T-helper 17 cell (primary cell): ENCODE data around the gene PAQR5. TPM values are rescaled to one million over a fixed set of nuclear protein-coding genes. Genes with fewer than 3 reads are reported as not detected.
"Not testable (repeated sequence)": the region's sequence is repeated elsewhere in the genome, so short reads cannot be mapped to it uniquely, and the experiment has no call there.

ENCODE experiments used
- ATAC-seq: fragments of 150-1000 bp; cut with Tn5 transposase; 2 replicates; pipeline ENCODE4 v1.10.0; 2021; ENCODE audit warnings: mild to moderate bottlenecking, moderate library complexity
- DNase-seq, 3 donors: peaks; one replicate each; pipeline versions ENCODE4 v3.0.0 to v3.0.0-alpha.2; 2020 to 2021
- H3K9me3 ChIP-seq: one replicate; pipeline ENCODE4 v1.7.0; 2013; ENCODE audit warnings: low read length, mild to moderate bottlenecking; ENCODE audit not compliant: control insufficient read depth, poor library complexity, severe bottlenecking
- H3K27ac Mint-ChIP-seq: one replicate; pipeline ENCODE4 v1.8.0; 2022; ENCODE audit warnings: mild to moderate bottlenecking, moderate library complexity, mixed read lengths
- H3K27me3 Mint-ChIP-seq: one replicate; pipeline ENCODE4 v1.8.0; 2022; ENCODE audit warnings: mixed read lengths
- H3K36me3 Mint-ChIP-seq: one replicate; pipeline ENCODE4 v1.8.0; 2022; ENCODE audit warnings: low read depth, mixed read lengths
- H3K4me1 Mint-ChIP-seq: one replicate; pipeline ENCODE4 v1.8.0; 2022; ENCODE audit warnings: mild to moderate bottlenecking, mixed read lengths
- H3K4me3 Mint-ChIP-seq: one replicate; pipeline ENCODE4 v1.8.0; 2022; ENCODE audit warnings: mild to moderate bottlenecking, moderate library complexity, mixed read lengths
- total RNA-seq, 4 donors: library from RNA in 2 of 4; stranded (reverse) in 2 of 4; gene quantifications; one replicate each; pipeline ENCODE4 v1.2.3 and lab custom pipeline; 2022 to 2026

Gene PAQR5
- total RNA-seq, 2 donors from 2014 or later = not detected

DNA sequence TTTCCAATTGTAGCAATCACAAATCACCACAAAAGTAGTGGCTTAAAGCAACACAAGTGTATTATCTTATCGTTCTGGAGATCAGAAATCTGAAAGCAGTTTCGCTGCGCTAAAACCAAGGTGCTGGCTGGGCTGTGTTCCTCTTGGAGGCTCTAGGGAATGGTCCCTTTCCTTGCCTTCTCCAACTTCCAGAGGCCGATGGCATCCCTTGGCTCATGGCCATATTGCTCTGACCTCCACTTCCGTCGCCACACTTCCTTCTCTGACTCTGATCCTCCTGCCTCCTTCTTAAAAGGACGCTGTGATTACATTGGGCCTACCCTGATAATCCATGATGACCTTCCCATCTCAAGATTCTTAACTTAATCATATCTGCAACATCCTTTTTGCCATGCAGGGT lies 10.7 kb upstream of the PAQR5 start:
- H3K9me3 ChIP-seq = no peaks in the 10 kb centered on the region
- ATAC-seq = no peak
- no peak for DNase-seq
- Mint-ChIP-seq H3K27me3 (peaks cover 17% of the 10 kb centered on the region), H3K4me3 (no peak overlapping the region), H3K4me1 (no peaks in the 10 kb centered on the region), H3K36me3 (no peaks in the 10 kb centered on the region), H3K27ac (no peak overlapping the region)

DNA sequence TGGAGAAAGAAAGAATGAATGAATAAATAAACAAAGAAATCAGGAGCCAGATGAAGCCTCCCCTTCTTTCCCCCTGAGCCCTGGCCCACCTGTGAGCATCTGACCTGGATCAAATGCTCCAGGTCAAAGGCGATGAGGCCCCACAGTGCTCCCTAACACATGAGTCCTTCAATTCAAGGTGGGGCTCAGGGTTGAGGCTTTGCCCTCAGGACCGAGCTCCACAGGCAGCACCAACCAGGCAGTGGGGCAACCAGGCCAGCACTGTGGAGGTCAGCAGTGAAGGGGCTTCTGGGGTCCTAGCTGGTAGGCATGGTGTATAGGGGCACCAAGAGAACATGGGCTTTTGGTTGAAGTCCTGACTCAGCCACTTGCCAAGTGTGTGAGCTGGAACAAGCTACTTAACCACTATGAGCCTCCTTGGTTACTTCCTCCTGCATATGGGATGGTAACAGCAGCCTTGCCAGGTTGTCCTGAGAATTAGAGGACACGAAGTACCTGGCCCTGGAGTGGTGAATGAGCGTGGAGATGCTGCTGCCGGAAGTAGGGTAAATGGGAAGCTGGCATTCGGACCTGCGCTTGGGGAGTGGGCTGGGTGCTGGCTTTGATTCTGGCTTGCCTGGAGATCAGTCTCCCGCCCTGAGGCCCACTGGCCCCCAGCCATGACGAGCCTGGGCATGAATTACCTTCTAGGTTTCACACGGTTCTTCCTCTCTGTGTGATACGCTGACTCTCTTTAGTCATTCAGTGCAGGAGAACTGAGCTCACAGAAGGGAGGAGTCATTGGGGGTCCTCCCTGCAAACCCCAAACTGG lies 10.0 kb upstream of the PAQR5 start:
- Mint-ChIP-seq H3K4me1 (no peaks in the 10 kb centered on the region), H3K4me3 (no peak overlapping the region), H3K36me3 (no peaks in the 10 kb centered on the region), H3K27me3 (peaks cover 14% of the 10 kb centered on the region), H3K27ac (no peak overlapping the region)
- no peaks in the 10 kb centered on the region for H3K9me3 ChIP-seq
- no peak for ATAC-seq
- DNase-seq = no peak

DNA sequence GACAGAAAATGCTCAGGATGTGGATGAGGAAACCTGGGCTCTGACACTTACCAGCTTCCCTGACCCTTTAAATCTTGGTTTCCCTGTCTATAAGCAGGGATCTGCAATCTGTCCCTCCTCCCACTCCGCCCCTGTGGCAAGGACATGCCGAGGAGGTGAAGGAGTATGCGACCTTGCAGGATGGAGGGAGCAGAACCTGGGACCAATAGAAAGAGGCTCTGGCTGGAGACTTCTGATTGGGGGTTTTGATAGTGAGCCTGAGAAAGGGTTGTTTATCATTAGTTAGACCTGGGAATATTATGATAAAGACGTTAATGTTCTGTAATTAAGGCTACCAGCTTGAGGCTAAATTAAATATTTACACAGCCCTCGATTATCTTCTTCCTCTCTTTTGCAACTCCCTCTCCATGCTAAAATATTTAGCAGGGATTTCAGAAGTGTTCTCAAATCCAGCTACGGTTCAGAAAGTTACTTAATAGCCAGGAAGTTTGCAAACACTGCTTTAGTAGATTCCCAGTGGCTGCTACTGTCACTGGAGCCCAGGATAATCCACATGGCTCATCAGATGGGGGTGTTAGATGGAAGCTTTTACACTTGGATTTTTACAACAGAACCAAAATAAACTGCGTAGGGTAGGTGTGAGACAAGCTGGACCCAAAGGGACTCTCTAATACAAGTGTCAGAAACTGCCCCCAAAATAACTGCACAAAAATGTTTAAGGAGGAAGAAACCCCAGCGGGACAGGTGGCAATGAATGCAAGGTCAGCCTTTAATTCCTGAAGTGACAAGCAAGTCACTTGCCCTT lies 9.2 kb upstream of the PAQR5 start:
- Mint-ChIP-seq H3K27me3 (peaks cover 14% of the 10 kb centered on the region), H3K4me1 (no peaks in the 10 kb centered on the region), H3K36me3 (no peaks in the 10 kb centered on the region), H3K4me3 (no peak overlapping the region), H3K27ac (no peak overlapping the region)
- ATAC-seq (no peak), DNase-seq (no peak)
- no peaks in the 10 kb centered on the region for H3K9me3 ChIP-seq

GRCh38 chr15:69290346-69291164 lies 8.2 kb upstream of the PAQR5 start:
- Mint-ChIP-seq H3K4me3 (no peak overlapping the region), H3K36me3 (no peaks in the 10 kb centered on the region), H3K27me3 (peaks cover 25% of the 10 kb centered on the region), H3K27ac (no peak overlapping the region), H3K4me1 (no peaks in the 10 kb centered on the region)
- ATAC-seq = no peak
- DNase-seq = no peak
- H3K9me3 ChIP-seq = no peaks in the 10 kb centered on the region

DNA sequence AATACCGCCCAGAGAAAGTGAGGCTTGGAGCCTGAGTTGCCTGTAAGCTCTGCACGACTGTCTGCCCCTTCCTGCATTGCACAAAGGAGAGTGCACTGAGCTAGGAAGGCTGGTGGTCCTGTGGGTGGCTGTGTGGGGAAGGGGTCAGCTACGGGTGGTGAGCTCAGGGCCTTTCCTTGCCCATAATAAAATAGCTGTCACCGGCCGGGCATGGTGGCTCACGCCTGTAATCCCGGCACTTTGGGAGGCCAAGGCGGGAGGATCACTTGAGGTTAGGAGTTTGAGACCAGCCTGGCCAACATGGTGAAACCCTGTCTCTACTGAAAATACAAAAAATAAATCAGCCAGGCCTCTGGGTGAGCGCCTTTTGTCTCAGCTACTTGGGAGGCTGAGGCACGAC lies 7.1 kb upstream of the PAQR5 start:
- not testable (repeated sequence) for H3K36me3 Mint-ChIP-seq, ATAC-seq, DNase-seq, H3K4me1 Mint-ChIP-seq, H3K27ac Mint-ChIP-seq, H3K4me3 Mint-ChIP-seq, H3K9me3 ChIP-seq
- peaks cover 36% of the 10 kb centered on the region for H3K27me3 Mint-ChIP-seq

DNA sequence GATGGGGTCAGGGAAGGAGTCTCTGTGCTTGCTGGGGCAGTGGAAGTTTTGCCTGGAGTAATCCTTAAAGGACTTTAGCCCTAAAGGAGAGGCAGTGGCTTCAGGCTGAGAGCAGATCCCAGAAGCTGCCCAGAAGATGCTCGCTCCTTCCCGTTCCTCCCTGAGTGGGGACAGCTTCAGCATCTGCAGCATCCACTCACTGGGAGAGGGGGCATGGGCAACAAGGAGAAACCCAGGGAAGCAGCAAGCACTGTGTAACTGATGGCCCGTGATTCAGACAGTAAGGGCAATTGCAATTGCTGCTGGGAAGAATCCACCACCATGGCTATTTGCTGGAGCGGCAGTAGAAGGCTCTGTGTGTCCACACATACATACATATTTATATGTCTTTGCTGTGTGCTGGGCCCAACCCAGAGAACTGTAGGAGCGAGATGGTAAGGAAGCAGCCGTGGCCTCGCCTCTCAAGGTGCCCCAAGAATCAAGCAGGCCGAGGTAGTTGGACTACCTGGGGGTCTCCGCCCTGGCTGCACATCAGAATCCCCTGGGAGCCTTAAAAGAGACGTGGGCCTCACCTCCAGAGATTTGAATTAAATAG lies 5.8 kb upstream of the PAQR5 start:
- no peak overlapping the region for H3K27ac Mint-ChIP-seq
- peaks cover 48% of the 10 kb centered on the region for H3K27me3 Mint-ChIP-seq
- no peaks in the 10 kb centered on the region for H3K9me3 ChIP-seq
- H3K4me1 Mint-ChIP-seq = no peaks in the 10 kb centered on the region
- DNase-seq = no peak
- H3K4me3 Mint-ChIP-seq = no peak overlapping the region
- H3K36me3 Mint-ChIP-seq = peaks cover 3% of the 10 kb centered on the region
- ATAC-seq = no peak

DNA sequence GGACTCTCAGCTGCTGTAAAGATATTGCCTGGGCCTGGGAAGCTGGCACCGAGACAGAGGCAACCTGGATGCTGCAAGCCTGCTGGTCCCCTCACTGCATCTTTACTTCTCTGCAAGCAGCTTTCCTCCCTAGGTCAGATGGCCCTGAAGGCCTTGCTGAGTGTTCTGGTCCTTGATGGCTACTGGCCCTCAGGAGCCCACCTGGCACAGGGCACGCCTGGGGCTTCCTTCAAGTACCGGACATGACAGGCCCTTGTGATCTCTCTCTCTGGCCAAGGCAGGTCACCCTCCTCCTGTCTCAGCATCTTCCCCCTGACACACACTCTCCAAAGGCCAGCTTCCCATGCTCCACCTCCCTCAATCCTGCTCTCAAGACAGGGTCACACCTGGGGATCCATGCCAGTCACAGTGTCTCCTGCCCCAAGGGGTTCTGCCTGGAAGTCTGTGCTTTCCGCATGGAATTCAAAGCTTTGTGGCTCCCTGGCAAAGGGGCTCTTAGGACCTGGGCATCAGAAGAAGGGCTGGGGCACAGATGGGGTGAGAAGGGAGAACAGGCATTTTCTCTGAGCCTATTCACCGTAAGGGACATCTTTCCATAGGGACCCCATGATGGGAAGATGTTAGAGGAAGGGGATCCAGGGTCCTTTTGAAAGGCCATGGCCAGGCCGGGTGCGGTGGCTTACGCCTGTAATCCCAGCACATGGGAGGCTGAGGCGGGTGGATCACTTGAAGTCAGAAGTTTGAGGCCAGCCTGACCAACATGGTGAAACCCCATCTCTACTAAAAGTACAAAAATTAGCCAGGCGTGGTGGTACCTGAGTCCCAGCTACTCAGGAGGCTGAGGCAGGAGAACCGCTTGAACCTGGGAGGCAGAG lies 4.7 kb upstream of the PAQR5 start:
- peaks cover 54% of the 10 kb centered on the region for H3K27me3 Mint-ChIP-seq
- DNase-seq (no peak), ATAC-seq (no peak)
- H3K36me3 Mint-ChIP-seq = peaks cover 3% of the 10 kb centered on the region
- no peak overlapping the region for H3K4me3 Mint-ChIP-seq
- H3K27ac Mint-ChIP-seq = no peak overlapping the region
- H3K9me3 ChIP-seq = no peaks in the 10 kb centered on the region
- H3K4me1 Mint-ChIP-seq = peaks cover 2% of the 10 kb centered on the region

GRCh38 chr15:69296606-69297005 lies 2.1 kb upstream of the PAQR5 start:
- peaks cover 76% of the 10 kb centered on the region for H3K27me3 Mint-ChIP-seq
- H3K36me3 Mint-ChIP-seq = peaks cover 3% of the 10 kb centered on the region
- peaks cover 9% of the 10 kb centered on the region for H3K4me1 Mint-ChIP-seq
- no peak overlapping the region for H3K4me3 Mint-ChIP-seq
- no peaks in the 10 kb centered on the region for H3K9me3 ChIP-seq
- no peak overlapping the region for H3K27ac Mint-ChIP-seq
- ATAC-seq (no peak), DNase-seq (no peak)

- ATAC-seq = no peak
- Mint-ChIP-seq H3K4me3 (peak overlapping the region; percentile 69), H3K36me3 (peaks cover 3% of the 10 kb centered on the region), H3K27me3 (peaks cover 82% of the 10 kb centered on the region), H3K4me1 (peaks cover 9% of the 10 kb centered on the region), H3K27ac (no peak overlapping the region)
- no peaks in the 10 kb centered on the region for H3K9me3 ChIP-seq
- DNase-seq = no peak
Measured at GRCh38 chr15:69297642-69298353, 914 bp upstream of the PAQR5 start.

- Mint-ChIP-seq H3K27me3 (peaks cover 82% of the 10 kb centered on the region), H3K4me3 (peak overlapping the region; percentile 77), H3K27ac (no peak overlapping the region), H3K36me3 (peaks cover 5% of the 10 kb centered on the region), H3K4me1 (peaks cover 9% of the 10 kb centered on the region)
- no peaks in the 10 kb centered on the region for H3K9me3 ChIP-seq
- ATAC-seq (no peak), DNase-seq (no peak)
Measured at GRCh38 chr15:69298354-69298696, 387 bp upstream of the PAQR5 start.

- peaks cover 9% of the 10 kb centered on the region for H3K4me1 Mint-ChIP-seq
- ATAC-seq (no peak), DNase-seq (no peak)
- no peak overlapping the region for H3K27ac Mint-ChIP-seq
- peaks cover 5% of the 10 kb centered on the region for H3K36me3 Mint-ChIP-seq
- peaks cover 88% of the 10 kb centered on the region for H3K27me3 Mint-ChIP-seq
- peak overlapping the region; percentile 36 for H3K4me3 Mint-ChIP-seq
- H3K9me3 ChIP-seq = no peaks in the 10 kb centered on the region
Measured at GRCh38 chr15:69299451-69299886, 757 bp downstream of the PAQR5 start.
